Activated T-helper 1 cell treated with Interleukin-2 at 50 U/mL for 16 hours (primary cell): ENCODE results near the gene AGTPBP1.

ENCODE experiments used
- DNase-seq: peaks from one replicate; pipeline ENCODE4 v3.0.0-alpha.2; 2020; ENCODE audit warnings: low read depth

The AGTPBP1 gene

GRCh38 chr9:85717220-85717619, 24.5 kb downstream of the AGTPBP1 start:
- DNase-seq, result no peak

- no peak for DNase-seq
These were observed 25.5 kb downstream of the AGTPBP1 start for GRCh38 chr9:85716031-85716877.

GRCh38 chr9:85715587-85715986, 26.2 kb downstream of the AGTPBP1 start:
- DNase-seq, result no peak

GRCh38 chr9:85713897-85714296, 27.9 kb downstream of the AGTPBP1 start:
- DNase-seq, result no peak

- DNase-seq, result no peak
These were observed 37.0 kb downstream of the AGTPBP1 start for GRCh38 chr9:85704744-85705143.

GRCh38 chr9:85703398-85703797, 38.4 kb downstream of the AGTPBP1 start:
- no peak for DNase-seq

- no peak for DNase-seq
These were observed 38.9 kb downstream of the AGTPBP1 start for GRCh38 chr9:85702726-85703289.

- no peak for DNase-seq
These were observed 39.6 kb downstream of the AGTPBP1 start for GRCh38 chr9:85702191-85702590.

- DNase-seq, result no peak
These were observed 41.4 kb downstream of the AGTPBP1 start for GRCh38 chr9:85700330-85700729.

GRCh38 chr9:85688361-85688760, 53.4 kb downstream of the AGTPBP1 start:
- no peak for DNase-seq

GRCh38 chr9:85685081-85685480, 56.7 kb downstream of the AGTPBP1 start:
- DNase-seq, result no peak

GRCh38 chr9:85676790-85677189, 65.0 kb downstream of the AGTPBP1 start:
- no peak for DNase-seq

GRCh38 chr9:85667374-85667773, 74.4 kb downstream of the AGTPBP1 start:
- DNase-seq, result no peak

- DNase-seq, result no peak
These were observed 75.7 kb downstream of the AGTPBP1 start for GRCh38 chr9:85666086-85666485.

- DNase-seq, result no peak
These were observed 79.2 kb downstream of the AGTPBP1 start for GRCh38 chr9:85662573-85662972.

- no peak for DNase-seq
These were observed 83.0 kb downstream of the AGTPBP1 start for GRCh38 chr9:85658716-85659115.

- DNase-seq, result no peak
These were observed 88.6 kb downstream of the AGTPBP1 start for GRCh38 chr9:85653153-85653552.

- DNase-seq, result no peak
These were observed 94.2 kb downstream of the AGTPBP1 start for GRCh38 chr9:85647571-85647970.

- no peak for DNase-seq
These were observed 95.7 kb downstream of the AGTPBP1 start for GRCh38 chr9:85645909-85646627.

GRCh38 chr9:85640425-85640824, 101.3 kb downstream of the AGTPBP1 start:
- DNase-seq, result no peak

GRCh38 chr9:85639675-85640186, 102.0 kb downstream of the AGTPBP1 start:
- no peak for DNase-seq

- no peak for DNase-seq
These were observed 109.9 kb downstream of the AGTPBP1 start for GRCh38 chr9:85631809-85632208.

- DNase-seq, result no peak
These were observed 111.1 kb downstream of the AGTPBP1 start for GRCh38 chr9:85630676-85631075.
